HepG2 (cell line): Measurements from ENCODE around the gene POLR1G. TPM values are rescaled to one million over a fixed set of nuclear protein-coding genes. Genes with fewer than 3 reads are reported as not detected.

Experiments
- CAMTA2 ChIP-seq: sonication (generic); formaldehyde crosslinking; IDR thresholded peaks from 2 replicates; pipeline ENCODE4 v1.4.0; 2020; ENCODE audit warnings: mild to moderate bottlenecking, missing genetic modification reagents, borderline replicate concordance
- CBX1 ChIP-seq: IDR thresholded peaks from one replicate; pipeline ENCODE4 v1.6.1; 2016; ENCODE audit warnings: antibody characterized with exemption, low read depth
- ELF3 ChIP-seq: IDR thresholded peaks from 2 replicates; pipeline ENCODE4 v1.6.1; 2016; ENCODE audit warnings: missing genetic modification reagents, missing compliant biosample characterization
- ELF4 ChIP-seq: sonication (generic); formaldehyde crosslinking; IDR thresholded peaks from 2 replicates; pipeline ENCODE4 v1.5.0; 2020; ENCODE audit warnings: missing genetic modification reagents, mild to moderate bottlenecking, moderate library complexity, borderline replicate concordance
- FOSL2 ChIP-seq: sonication (generic); formaldehyde crosslinking; IDR thresholded peaks from 2 replicates; pipeline ENCODE4 v1.4.0; 2020; ENCODE audit warnings: missing genetic modification reagents
- GZF1 ChIP-seq: sonication (generic); formaldehyde crosslinking; IDR thresholded peaks from 2 replicates; pipeline ENCODE4 v1.5.1; 2020; ENCODE audit warnings: mild to moderate bottlenecking, missing genetic modification reagents
- KLF15 ChIP-seq: sonication (generic); formaldehyde crosslinking; IDR thresholded peaks from 2 replicates; pipeline ENCODE4 v1.8.1; 2023; ENCODE audit warnings: borderline replicate concordance, mild to moderate bottlenecking, inconsistent platforms, missing genetic modification reagents, mixed read lengths
- KMT2A ChIP-seq: sonication (generic); formaldehyde crosslinking; IDR thresholded peaks from 2 replicates; pipeline ENCODE4 v1.4.0; 2020; ENCODE audit warnings: missing genetic modification reagents
- PPARG ChIP-seq: conservative IDR thresholded peaks from 2 replicates; pipeline ENCODE4 v1.6.1; 2016; ENCODE audit warnings: missing biosample characterization, missing genetic modification reagents
- RBM22 ChIP-seq: fragments of 200-400 bp; formaldehyde crosslinking; optimal IDR thresholded peaks from 2 replicates; pipeline ENCODE3; 2017; ENCODE audit warnings: mild to moderate bottlenecking, low read length, moderate library complexity
- TMF1 ChIP-seq: sonication (generic); formaldehyde crosslinking; IDR thresholded peaks from 2 replicates; pipeline ENCODE4 v1.8.1; 2022; ENCODE audit warnings: low read depth, missing genetic modification reagents
- ZMYM2 ChIP-seq: sonication (generic); formaldehyde crosslinking; IDR thresholded peaks from 2 replicates; pipeline ENCODE4 v1.8.0; 2022; ENCODE audit warnings: mild to moderate bottlenecking, missing genetic modification reagents
- ZNF329 ChIP-seq: sonication (generic); formaldehyde crosslinking; IDR thresholded peaks from 2 replicates; pipeline ENCODE4 v1.9.0; 2021; ENCODE audit warnings: low read depth, mild to moderate bottlenecking, missing genetic modification reagents
- ZNF383 ChIP-seq: sonication (generic); formaldehyde crosslinking; IDR thresholded peaks from 2 replicates; pipeline ENCODE4 v1.4.0; 2020; ENCODE audit warnings: missing genetic modification reagents, mild to moderate bottlenecking, borderline replicate concordance
- polyA plus RNA-seq, 8 experiments: library from polyadenylated mRNA; depleted of rRNA in 3 of 8; stranded (reverse) in 7 of 8; unstranded in 1 of 8; fragments of >200 nt; fragmentation: Illumina TruSeq in 4 of 8; extraction: Trizol in 4 of 8; gene quantifications; 2 replicates each; pipeline versions ENCODE4 v1.2.1 to v1.2.3, GENCODE V29; 2011 to 2016; ENCODE audit warnings: low read depth in 4 of 8, missing spikeins in 1 of 8, mixed read lengths in 1 of 8; ENCODE audit not compliant: insufficient read depth in 1 of 8
- total RNA-seq, 5 experiments: library from RNA; depleted of rRNA; stranded (reverse); fragments of >200 nt; fragmentation: Illumina TruSeq; extraction: Trizol; gene quantifications; 2 replicates each; pipeline ENCODE4 v1.2.3, GENCODE V29; 2016; ENCODE audit warnings: low read depth in 1 of 5
- TF ChIP-seq, protein P1 (sequence below): sonication (generic); formaldehyde crosslinking; conservative IDR thresholded peaks from 2 replicates; pipeline ENCODE4 v1.8.0; 2022; ENCODE audit warnings: mild to moderate bottlenecking, moderate library complexity, missing genetic modification reagents
- TF ChIP-seq, protein P2 (sequence below), 2 experiments: IDR thresholded peaks; 2 replicates each; pipeline ENCODE4 v1.6.1; 2011 to 2012; ENCODE audit warnings: low read length in 2 of 2, borderline replicate concordance in 1 of 2, low read depth in 1 of 2, mild to moderate bottlenecking in 1 of 2, moderate library complexity in 1 of 2
- TF ChIP-seq, protein P3 (sequence below): sonication (generic); formaldehyde crosslinking; IDR thresholded peaks from 2 replicates; pipeline ENCODE4 v1.5.0; 2020; ENCODE audit warnings: mild to moderate bottlenecking, missing genetic modification reagents
- TF ChIP-seq, protein P4 (sequence below): sonication (generic); formaldehyde crosslinking; IDR thresholded peaks from 2 replicates; pipeline ENCODE4 v1.8.1; 2022; ENCODE audit warnings: mild to moderate bottlenecking, missing genetic modification reagents
- TF ChIP-seq, protein P5 (sequence below): IDR thresholded peaks from 2 replicates; pipeline ENCODE4 v1.6.1; 2018; ENCODE audit warnings: missing genetic modification reagents, mild to moderate bottlenecking, missing compliant biosample characterization

The POLR1G gene
- total and polyA plus RNA-seq, 2 of the 13 experiments (the other 11 are each of a cell fraction or from before 2014, with no cell fraction given) = 3.5 to 20.8 TPM

DNA sequence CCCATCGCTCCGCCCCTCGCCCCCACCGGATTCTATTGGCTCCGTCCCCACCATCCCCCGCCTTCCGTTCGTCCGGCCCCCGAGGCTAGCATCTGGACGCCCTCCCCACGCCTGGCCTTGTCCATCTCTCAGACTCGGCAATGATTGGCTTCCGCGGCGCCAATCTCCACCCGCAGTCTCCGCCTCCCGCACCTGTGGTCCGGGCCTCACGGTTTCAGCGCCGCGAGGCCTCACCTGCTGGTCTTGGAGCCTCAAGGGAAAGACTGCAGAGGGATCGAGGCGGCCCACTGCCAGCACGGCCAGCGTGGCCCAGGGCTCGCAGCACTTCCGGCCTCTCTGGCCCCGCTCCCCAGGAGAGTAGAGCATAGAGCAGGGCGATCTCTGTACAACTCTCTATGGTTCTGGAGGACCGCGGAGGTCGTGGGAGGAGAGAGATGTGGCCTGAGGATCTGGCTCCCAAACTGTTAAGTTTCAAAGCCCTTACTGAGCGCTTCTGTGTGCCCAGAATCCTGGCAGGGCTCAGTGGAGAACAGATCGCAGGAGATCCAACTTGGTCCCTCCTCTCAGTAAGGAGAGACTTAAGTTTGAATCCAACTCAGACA lies 17.2 kb downstream of the POLR1G start, which contains the start of gene ERCC1 (continued):
- TF ChIP-seq, protein P1, sequence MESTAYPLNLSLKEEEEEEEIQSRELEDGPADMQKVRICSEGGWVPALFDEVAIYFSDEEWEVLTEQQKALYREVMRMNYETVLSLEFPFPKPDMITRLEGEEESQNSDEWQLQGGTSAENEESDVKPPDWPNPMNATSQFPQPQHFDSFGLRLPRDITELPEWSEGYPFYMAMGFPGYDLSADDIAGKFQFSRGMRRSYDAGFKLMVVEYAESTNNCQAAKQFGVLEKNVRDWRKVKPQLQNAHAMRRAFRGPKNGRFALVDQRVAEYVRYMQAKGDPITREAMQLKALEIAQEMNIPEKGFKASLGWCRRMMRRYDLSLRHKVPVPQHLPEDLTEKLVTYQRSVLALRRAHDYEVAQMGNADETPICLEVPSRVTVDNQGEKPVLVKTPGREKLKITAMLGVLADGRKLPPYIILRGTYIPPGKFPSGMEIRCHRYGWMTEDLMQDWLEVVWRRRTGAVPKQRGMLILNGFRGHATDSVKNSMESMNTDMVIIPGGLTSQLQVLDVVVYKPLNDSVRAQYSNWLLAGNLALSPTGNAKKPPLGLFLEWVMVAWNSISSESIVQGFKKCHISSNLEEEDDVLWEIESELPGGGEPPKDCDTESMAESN (CRISPR knock-in tag) = peak; percentile 4; the same call in 1 of the 2 replicates
- TF ChIP-seq CAMTA2 (peak; percentile 35; the same call in 1 of the 2 replicates), ELF4 (CRISPR knock-in tag) (peak; percentile 93; the same call in 1 of the 2 replicates), KLF15 (CRISPR knock-in tag) (0 out of 2 replicates have a peak, but pooled peaks have one; percentile 9), RBM22 (peak; percentile 79), ZMYM2 (CRISPR knock-in tag) (peak; percentile 10), KMT2A (CRISPR knock-in tag) (peak; percentile 57; the same call in 1 of the 2 replicates), PPARG (CRISPR knock-in tag) (peak; percentile 52; the same call in 1 of the 2 replicates), GZF1 (0 out of 2 replicates have a peak, but pooled peaks have one; percentile 41), TMF1 (CRISPR knock-in tag) (0 out of 2 replicates have a peak, but pooled peaks have one; percentile 39), ZNF329 (CRISPR knock-in tag) (0 out of 2 replicates have a peak, but pooled peaks have one; percentile 39), ELF3 (peak; percentile 67), CBX1 (peak; percentile 38), ZNF383 (CRISPR knock-in tag) (peak; percentile 70; the same call in 1 of the 2 replicates), FOSL2 (CRISPR knock-in tag) (peak; percentile 72)
- TF ChIP-seq, protein P2, sequence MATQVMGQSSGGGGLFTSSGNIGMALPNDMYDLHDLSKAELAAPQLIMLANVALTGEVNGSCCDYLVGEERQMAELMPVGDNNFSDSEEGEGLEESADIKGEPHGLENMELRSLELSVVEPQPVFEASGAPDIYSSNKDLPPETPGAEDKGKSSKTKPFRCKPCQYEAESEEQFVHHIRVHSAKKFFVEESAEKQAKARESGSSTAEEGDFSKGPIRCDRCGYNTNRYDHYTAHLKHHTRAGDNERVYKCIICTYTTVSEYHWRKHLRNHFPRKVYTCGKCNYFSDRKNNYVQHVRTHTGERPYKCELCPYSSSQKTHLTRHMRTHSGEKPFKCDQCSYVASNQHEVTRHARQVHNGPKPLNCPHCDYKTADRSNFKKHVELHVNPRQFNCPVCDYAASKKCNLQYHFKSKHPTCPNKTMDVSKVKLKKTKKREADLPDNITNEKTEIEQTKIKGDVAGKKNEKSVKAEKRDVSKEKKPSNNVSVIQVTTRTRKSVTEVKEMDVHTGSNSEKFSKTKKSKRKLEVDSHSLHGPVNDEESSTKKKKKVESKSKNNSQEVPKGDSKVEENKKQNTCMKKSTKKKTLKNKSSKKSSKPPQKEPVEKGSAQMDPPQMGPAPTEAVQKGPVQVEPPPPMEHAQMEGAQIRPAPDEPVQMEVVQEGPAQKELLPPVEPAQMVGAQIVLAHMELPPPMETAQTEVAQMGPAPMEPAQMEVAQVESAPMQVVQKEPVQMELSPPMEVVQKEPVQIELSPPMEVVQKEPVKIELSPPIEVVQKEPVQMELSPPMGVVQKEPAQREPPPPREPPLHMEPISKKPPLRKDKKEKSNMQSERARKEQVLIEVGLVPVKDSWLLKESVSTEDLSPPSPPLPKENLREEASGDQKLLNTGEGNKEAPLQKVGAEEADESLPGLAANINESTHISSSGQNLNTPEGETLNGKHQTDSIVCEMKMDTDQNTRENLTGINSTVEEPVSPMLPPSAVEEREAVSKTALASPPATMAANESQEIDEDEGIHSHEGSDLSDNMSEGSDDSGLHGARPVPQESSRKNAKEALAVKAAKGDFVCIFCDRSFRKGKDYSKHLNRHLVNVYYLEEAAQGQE (IDR thresholded peaks at IDR 0.05; ENCODE audit: borderline replicate concordance in 1 of 2, low read depth in 1 of 2, low read length in 2 of 2) = peak in 1 of 2 experiments; percentile 41; a peak in 1 of 4 replicates
- TF ChIP-seq, protein P3, sequence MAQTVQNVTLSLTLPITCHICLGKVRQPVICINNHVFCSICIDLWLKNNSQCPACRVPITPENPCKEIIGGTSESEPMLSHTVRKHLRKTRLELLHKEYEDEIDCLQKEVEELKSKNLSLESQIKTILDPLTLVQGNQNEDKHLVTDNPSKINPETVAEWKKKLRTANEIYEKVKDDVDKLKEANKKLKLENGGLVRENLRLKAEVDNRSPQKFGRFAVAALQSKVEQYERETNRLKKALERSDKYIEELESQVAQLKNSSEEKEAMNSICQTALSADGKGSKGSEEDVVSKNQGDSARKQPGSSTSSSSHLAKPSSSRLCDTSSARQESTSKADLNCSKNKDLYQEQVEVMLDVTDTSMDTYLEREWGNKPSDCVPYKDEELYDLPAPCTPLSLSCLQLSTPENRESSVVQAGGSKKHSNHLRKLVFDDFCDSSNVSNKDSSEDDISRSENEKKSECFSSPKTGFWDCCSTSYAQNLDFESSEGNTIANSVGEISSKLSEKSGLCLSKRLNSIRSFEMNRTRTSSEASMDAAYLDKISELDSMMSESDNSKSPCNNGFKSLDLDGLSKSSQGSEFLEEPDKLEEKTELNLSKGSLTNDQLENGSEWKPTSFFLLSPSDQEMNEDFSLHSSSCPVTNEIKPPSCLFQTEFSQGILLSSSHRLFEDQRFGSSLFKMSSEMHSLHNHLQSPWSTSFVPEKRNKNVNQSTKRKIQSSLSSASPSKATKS (CRISPR knock-in tag) = no peak
- TF ChIP-seq, protein P4, sequence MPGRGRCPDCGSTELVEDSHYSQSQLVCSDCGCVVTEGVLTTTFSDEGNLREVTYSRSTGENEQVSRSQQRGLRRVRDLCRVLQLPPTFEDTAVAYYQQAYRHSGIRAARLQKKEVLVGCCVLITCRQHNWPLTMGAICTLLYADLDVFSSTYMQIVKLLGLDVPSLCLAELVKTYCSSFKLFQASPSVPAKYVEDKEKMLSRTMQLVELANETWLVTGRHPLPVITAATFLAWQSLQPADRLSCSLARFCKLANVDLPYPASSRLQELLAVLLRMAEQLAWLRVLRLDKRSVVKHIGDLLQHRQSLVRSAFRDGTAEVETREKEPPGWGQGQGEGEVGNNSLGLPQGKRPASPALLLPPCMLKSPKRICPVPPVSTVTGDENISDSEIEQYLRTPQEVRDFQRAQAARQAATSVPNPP = peak; percentile 84
- TF ChIP-seq, protein P5, sequence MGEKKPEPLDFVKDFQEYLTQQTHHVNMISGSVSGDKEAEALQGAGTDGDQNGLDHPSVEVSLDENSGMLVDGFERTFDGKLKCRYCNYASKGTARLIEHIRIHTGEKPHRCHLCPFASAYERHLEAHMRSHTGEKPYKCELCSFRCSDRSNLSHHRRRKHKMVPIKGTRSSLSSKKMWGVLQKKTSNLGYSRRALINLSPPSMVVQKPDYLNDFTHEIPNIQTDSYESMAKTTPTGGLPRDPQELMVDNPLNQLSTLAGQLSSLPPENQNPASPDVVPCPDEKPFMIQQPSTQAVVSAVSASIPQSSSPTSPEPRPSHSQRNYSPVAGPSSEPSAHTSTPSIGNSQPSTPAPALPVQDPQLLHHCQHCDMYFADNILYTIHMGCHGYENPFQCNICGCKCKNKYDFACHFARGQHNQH (CRISPR knock-in tag) = peak; percentile 70
